Measurements from ENCODE around the gene RNF8. TPM values are rescaled to one million over a fixed set of nuclear protein-coding genes. Genes with fewer than 3 reads are reported as not detected.
"Not testable (repeated sequence)": the region's sequence is repeated elsewhere in the genome, so short reads cannot be mapped to it uniquely, and the experiment has no call there.

The RNF8 gene
- total and polyA plus RNA-seq, 2 donors (not counting 1 experiment from before 2014, with no cell fraction given) = 19.5 to 20.6 TPM

- Histone ChIP-seq H4K20me1 (ENCODE audit: control insufficient read depth, extremely low read depth, insufficient read depth, low read length) (no peaks in the 10 kb centered on the region), H3K4me1 (ENCODE audit: control insufficient read depth, extremely low read depth, insufficient read depth, low read length) (peaks cover 5% of the 10 kb centered on the region), H3K9me3 (ENCODE audit: control insufficient read depth, insufficient read depth, low read depth, low read length) (no peaks in the 10 kb centered on the region), H3K27me3 (ENCODE audit: control insufficient read depth, insufficient read depth, low read length) (no peaks in the 10 kb centered on the region), H3K4me3 (replicated peaks in 1 of 4; ENCODE audit: control extremely low read depth in 1 of 4, insufficient read depth in 1 of 4, low read depth in 3 of 4, low read length in 4 of 4) (no peak overlapping the region), H3K4me2 (ENCODE audit: extremely low read depth, insufficient read depth, low read length) (no peak overlapping the region), H3K36me3 (ENCODE audit: control insufficient read depth, insufficient read depth, low read length) (peaks cover 5% of the 10 kb centered on the region), H3K27ac (ENCODE audit: insufficient read depth, low read length) (no peak overlapping the region), H2AFZ (ENCODE audit: low read length) (no peak overlapping the region), H3K79me2 (ENCODE audit: control insufficient read depth, insufficient read depth, low read length) (peaks cover 18% of the 10 kb centered on the region), H3K9ac (ENCODE audit: insufficient read depth, low read length) (no peak overlapping the region)
- TF ChIP-seq EZH2 (IDR thresholded peaks at IDR 0.05; ENCODE audit: low read length, missing control alignments) (no peak), CTCF (conservative IDR thresholded peaks at IDR 0.05 in 1 of 2, IDR thresholded peaks at IDR 0.05 in 1 of 2; ENCODE audit: low read depth in 1 of 2, low read length in 2 of 2) (no peak)
- peak in 1 of 2 donors; percentile 5 for DNase-seq (ENCODE audit: low read depth in 2 of 2)
These were observed 85.1 kb downstream of the RNF8 start for GRCh38 chr6:37438930-37439329.

GRCh38 chr6:37441651-37442050, 87.9 kb downstream of the RNF8 start:
- H4K20me1 ChIP-seq (ENCODE audit: control insufficient read depth, extremely low read depth, insufficient read depth, low read length) = no peaks in the 10 kb centered on the region
- no peak overlapping the region for H3K4me3 ChIP-seq (replicated peaks in 1 of 4; ENCODE audit: control extremely low read depth in 1 of 4, insufficient read depth in 1 of 4, low read depth in 3 of 4, low read length in 4 of 4)
- no peak overlapping the region for H2AFZ ChIP-seq (ENCODE audit: low read length)
- no peaks in the 10 kb centered on the region for H3K9me3 ChIP-seq (ENCODE audit: control insufficient read depth, insufficient read depth, low read depth, low read length)
- H3K9ac ChIP-seq (ENCODE audit: insufficient read depth, low read length) = no peak overlapping the region
- TF ChIP-seq EZH2 (IDR thresholded peaks at IDR 0.05; ENCODE audit: low read length, missing control alignments) (no peak), CTCF (conservative IDR thresholded peaks at IDR 0.05 in 1 of 2, IDR thresholded peaks at IDR 0.05 in 1 of 2; ENCODE audit: low read depth in 1 of 2, low read length in 2 of 2) (no peak)
- H3K36me3 ChIP-seq (ENCODE audit: control insufficient read depth, insufficient read depth, low read length) = peaks cover 10% of the 10 kb centered on the region
- H3K27ac ChIP-seq (ENCODE audit: insufficient read depth, low read length) = no peak overlapping the region
- no peak for DNase-seq (ENCODE audit: low read depth in 2 of 2)
- H3K27me3 ChIP-seq (ENCODE audit: control insufficient read depth, insufficient read depth, low read length) = no peaks in the 10 kb centered on the region
- H3K79me2 ChIP-seq (ENCODE audit: control insufficient read depth, insufficient read depth, low read length) = peaks cover 5% of the 10 kb centered on the region
- H3K4me1 ChIP-seq (ENCODE audit: control insufficient read depth, extremely low read depth, insufficient read depth, low read length) = peaks cover 5% of the 10 kb centered on the region
- H3K4me2 ChIP-seq (ENCODE audit: extremely low read depth, insufficient read depth, low read length) = no peak overlapping the region

GRCh38 chr6:37442416-37443215, 88.8 kb downstream of the RNF8 start:
- no peak for DNase-seq (ENCODE audit: low read depth in 2 of 2)
- Histone ChIP-seq H2AFZ (ENCODE audit: low read length) (peak overlapping the region; percentile 57), H3K4me1 (ENCODE audit: control insufficient read depth, extremely low read depth, insufficient read depth, low read length) (peaks cover 5% of the 10 kb centered on the region), H3K27ac (ENCODE audit: insufficient read depth, low read length) (peak overlapping the region; percentile 35), H3K4me3 (replicated peaks in 1 of 4; ENCODE audit: control extremely low read depth in 1 of 4, insufficient read depth in 1 of 4, low read depth in 3 of 4, low read length in 4 of 4) (peak overlapping the region in 3 of 4 experiments; percentile 24 to 38 (median 33)), H4K20me1 (ENCODE audit: control insufficient read depth, extremely low read depth, insufficient read depth, low read length) (no peaks in the 10 kb centered on the region), H3K9ac (ENCODE audit: insufficient read depth, low read length) (no peak overlapping the region), H3K4me2 (ENCODE audit: extremely low read depth, insufficient read depth, low read length) (peak overlapping the region; percentile 74), H3K79me2 (ENCODE audit: control insufficient read depth, insufficient read depth, low read length) (peaks cover 5% of the 10 kb centered on the region), H3K9me3 (ENCODE audit: control insufficient read depth, insufficient read depth, low read depth, low read length) (no peaks in the 10 kb centered on the region), H3K27me3 (ENCODE audit: control insufficient read depth, insufficient read depth, low read length) (no peaks in the 10 kb centered on the region), H3K36me3 (ENCODE audit: control insufficient read depth, insufficient read depth, low read length) (peaks cover 9% of the 10 kb centered on the region)
- TF ChIP-seq EZH2 (IDR thresholded peaks at IDR 0.05; ENCODE audit: low read length, missing control alignments) = no peak
- TF ChIP-seq CTCF (conservative IDR thresholded peaks at IDR 0.05 in 1 of 2, IDR thresholded peaks at IDR 0.05 in 1 of 2; ENCODE audit: low read depth in 1 of 2, low read length in 2 of 2) = no peak

GRCh38 chr6:37443216-37443542, 89.4 kb downstream of the RNF8 start:
- not testable (repeated sequence) for DNase-seq (ENCODE audit: low read depth in 2 of 2); H3K27ac ChIP-seq (ENCODE audit: insufficient read depth, low read length); H3K9ac ChIP-seq (ENCODE audit: insufficient read depth, low read length); H3K27me3 ChIP-seq (ENCODE audit: control insufficient read depth, insufficient read depth, low read length); H3K9me3 ChIP-seq (ENCODE audit: control insufficient read depth, insufficient read depth, low read depth, low read length); H2AFZ ChIP-seq (ENCODE audit: low read length); H3K4me1 ChIP-seq (ENCODE audit: control insufficient read depth, extremely low read depth, insufficient read depth, low read length); H3K79me2 ChIP-seq (ENCODE audit: control insufficient read depth, insufficient read depth, low read length); H4K20me1 ChIP-seq (ENCODE audit: control insufficient read depth, extremely low read depth, insufficient read depth, low read length)
- H3K36me3 ChIP-seq (ENCODE audit: control insufficient read depth, insufficient read depth, low read length) = peaks cover 11% of the 10 kb centered on the region
- peak overlapping the region; percentile 74 for H3K4me2 ChIP-seq (ENCODE audit: extremely low read depth, insufficient read depth, low read length)
- H3K4me3 ChIP-seq (replicated peaks in 1 of 4; ENCODE audit: control extremely low read depth in 1 of 4, insufficient read depth in 1 of 4, low read depth in 3 of 4, low read length in 4 of 4) = peak overlapping the region in 3 of 4 experiments; percentile 6 to 38 (median 33)

Data from fibroblast of lung (primary cell).